OCI-LY3 (cell line): Measurements from ENCODE around the gene CROCC.

Experiments
- EZH2phosphoT487 ChIP-seq: fragments of 200-600 bp; shearing (Covaris generic); IDR thresholded peaks from 2 replicates; pipeline ENCODE4 v1.6.1; 2018; ENCODE audit warnings: antibody characterized with exemption, mixed run types, low read depth
- TF ChIP-seq, protein P1 (sequence below): fragments of 200-600, 300-600 bp; sonication (generic); IDR thresholded peaks from 2 replicates; pipeline ENCODE4 v1.5.1; 2014; ENCODE audit warnings: antibody characterized with exemption, low read length, low read depth

- TF ChIP-seq, protein P1, sequence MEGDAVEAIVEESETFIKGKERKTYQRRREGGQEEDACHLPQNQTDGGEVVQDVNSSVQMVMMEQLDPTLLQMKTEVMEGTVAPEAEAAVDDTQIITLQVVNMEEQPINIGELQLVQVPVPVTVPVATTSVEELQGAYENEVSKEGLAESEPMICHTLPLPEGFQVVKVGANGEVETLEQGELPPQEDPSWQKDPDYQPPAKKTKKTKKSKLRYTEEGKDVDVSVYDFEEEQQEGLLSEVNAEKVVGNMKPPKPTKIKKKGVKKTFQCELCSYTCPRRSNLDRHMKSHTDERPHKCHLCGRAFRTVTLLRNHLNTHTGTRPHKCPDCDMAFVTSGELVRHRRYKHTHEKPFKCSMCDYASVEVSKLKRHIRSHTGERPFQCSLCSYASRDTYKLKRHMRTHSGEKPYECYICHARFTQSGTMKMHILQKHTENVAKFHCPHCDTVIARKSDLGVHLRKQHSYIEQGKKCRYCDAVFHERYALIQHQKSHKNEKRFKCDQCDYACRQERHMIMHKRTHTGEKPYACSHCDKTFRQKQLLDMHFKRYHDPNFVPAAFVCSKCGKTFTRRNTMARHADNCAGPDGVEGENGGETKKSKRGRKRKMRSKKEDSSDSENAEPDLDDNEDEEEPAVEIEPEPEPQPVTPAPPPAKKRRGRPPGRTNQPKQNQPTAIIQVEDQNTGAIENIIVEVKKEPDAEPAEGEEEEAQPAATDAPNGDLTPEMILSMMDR: no peak
- no peak for TF ChIP-seq EZH2phosphoT487
Measured at GRCh38 chr1:16981269-16981849, 59.6 kb downstream of the CROCC start.
